ENCODE results near the gene PLEK. TPM values are rescaled to one million over a fixed set of nuclear protein-coding genes. Genes with fewer than 3 reads are reported as not detected.

Gene PLEK
- polyA plus RNA-seq, 3 donors, result 351 to 708 (median 403) TPM

DNA sequence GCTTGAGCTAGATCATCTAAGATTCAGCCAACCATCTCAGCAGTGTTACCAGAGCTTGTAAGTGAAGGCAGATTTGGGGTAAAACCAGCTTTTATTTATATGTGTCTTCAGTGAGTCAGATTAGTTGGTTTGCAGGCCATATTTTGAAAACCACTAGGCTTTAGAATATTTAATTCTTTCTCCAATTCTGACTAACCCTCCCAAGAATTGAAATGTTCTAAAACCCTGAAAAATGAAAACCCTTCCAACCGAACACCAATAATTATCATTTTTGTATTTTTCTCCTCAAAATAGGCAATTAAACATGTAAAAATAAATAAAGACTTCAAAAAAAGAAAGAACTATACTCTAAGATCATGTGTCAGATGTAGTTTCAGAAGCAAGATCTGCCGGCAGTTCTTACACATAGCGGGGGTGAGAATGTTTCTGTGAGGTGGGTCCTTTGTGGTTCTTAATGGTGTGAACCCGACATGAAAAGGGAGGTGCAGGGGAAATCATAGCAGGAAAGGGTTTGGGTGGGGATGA is 14.2 kb downstream of the PLEK start:
- Histone ChIP-seq H3K9ac (ENCODE audit: insufficient read depth, low read length, poor library complexity, severe bottlenecking) (no peak overlapping the region), H3K27me3 (ENCODE audit: control insufficient read depth in 2 of 2, insufficient read depth in 2 of 2, low read length in 2 of 2) (no peaks in the 10 kb centered on the region), H3K36me3 (replicated peaks in 1 of 2; ENCODE audit: control insufficient read depth in 1 of 2, insufficient read depth in 2 of 2, low read length in 2 of 2) (peaks cover 66 to 76% of the 10 kb centered on the region in 2 donors), H3K79me2 (ENCODE audit: insufficient read depth, low read length) (peaks cover 100% of the 10 kb centered on the region), H3K4me3 (replicated peaks in 1 of 3; ENCODE audit: low read depth in 2 of 3, low read length in 3 of 3) (no peak overlapping the region), H3K4me2 (replicated peaks; ENCODE audit: extremely low read depth, low read length, poor library complexity, severe bottlenecking) (no peak overlapping the region), H3K9me3 (replicated peaks in 1 of 2; ENCODE audit: control insufficient read depth in 1 of 2, insufficient read depth in 1 of 2, low read length in 2 of 2) (no peaks in the 10 kb centered on the region), H3K27ac (ENCODE audit: low read depth in 1 of 2, low read length in 2 of 2) (peak overlapping the region in 1 of 2 donors; percentile 75), H2AFZ (ENCODE audit: insufficient read depth, low read depth, low read length, poor library complexity, severe bottlenecking) (no peak overlapping the region), H4K20me1 (ENCODE audit: insufficient read depth, low read length) (peaks cover 100% of the 10 kb centered on the region), H3K4me1 (ENCODE audit: control insufficient read depth in 1 of 2, insufficient read depth in 2 of 2, low read length in 2 of 2) (peaks cover 66 to 75% of the 10 kb centered on the region in 2 donors)
- no peak for DNase-seq
- Mint-ChIP-seq H3K4me1 (peaks cover 81% of the 10 kb centered on the region), H3K27me3 (ENCODE audit: low read depth in 3 of 3) (no peaks in the 10 kb centered on the region), H3K9me3 (peaks cover 0 to 2% (median 0%) of the 10 kb centered on the region in 7 donors), H3K36me3 (peaks cover 76 to 79% of the 10 kb centered on the region in 2 donors), H3K27ac (peak overlapping the region; percentile 9 to 86 (median 75)), H3K4me3 (no peak overlapping the region)
- no peak for TF ChIP-seq CTCF (IDR thresholded peaks at IDR 0.05)
- intact Hi-C loops (cut with micrococcal nuclease), result no loop called here
- WGBS (ENCODE audit: insufficient coverage), result 66% methylated on average over 3 of the region's 4 CpGs

- H3K36me3 Mint-ChIP-seq, result peaks cover 89 to 93% of the 10 kb centered on the region in 2 donors
- H3K27ac ChIP-seq (ENCODE audit: low read depth in 1 of 2, low read length in 2 of 2), result peak overlapping the region; percentile 52 to 75
Measured at GRCh38 chr2:68383778-68384177, 18.7 kb downstream of the PLEK start.

More at GRCh38 chr2:68383778-68384177, 18.7 kb downstream of the PLEK start:
- Mint-ChIP-seq H3K4me1 (peaks cover 83% of the 10 kb centered on the region), H3K27ac (peak overlapping the region; percentile 94 to 100 (median 97)), H3K27me3 (ENCODE audit: low read depth in 3 of 3) (peaks cover 0 to under 1% (median 0%) of the 10 kb centered on the region in 3 donors), H3K4me3 (no peak overlapping the region), H3K9me3 (peaks cover 0 to 4% (median 0%) of the 10 kb centered on the region in 7 donors)
- Histone ChIP-seq H2AFZ (ENCODE audit: insufficient read depth, low read depth, low read length, poor library complexity, severe bottlenecking) (no peak overlapping the region), H3K4me1 (ENCODE audit: control insufficient read depth in 1 of 2, insufficient read depth in 2 of 2, low read length in 2 of 2) (peaks cover 69 to 73% of the 10 kb centered on the region in 2 donors), H3K36me3 (replicated peaks in 1 of 2; ENCODE audit: control insufficient read depth in 1 of 2, insufficient read depth in 2 of 2, low read length in 2 of 2) (peaks cover 75 to 81% of the 10 kb centered on the region in 2 donors), H3K9ac (ENCODE audit: insufficient read depth, low read length, poor library complexity, severe bottlenecking) (no peak overlapping the region), H3K9me3 (replicated peaks in 1 of 2; ENCODE audit: control insufficient read depth in 1 of 2, insufficient read depth in 1 of 2, low read length in 2 of 2) (no peaks in the 10 kb centered on the region), H3K79me2 (ENCODE audit: insufficient read depth, low read length) (peaks cover 79% of the 10 kb centered on the region), H3K4me3 (replicated peaks in 1 of 3; ENCODE audit: low read depth in 2 of 3, low read length in 3 of 3) (no peak overlapping the region), H3K27me3 (ENCODE audit: control insufficient read depth in 2 of 2, insufficient read depth in 2 of 2, low read length in 2 of 2) (no peaks in the 10 kb centered on the region), H4K20me1 (ENCODE audit: insufficient read depth, low read length) (peaks cover 75% of the 10 kb centered on the region), H3K4me2 (replicated peaks; ENCODE audit: extremely low read depth, low read length, poor library complexity, severe bottlenecking) (no peak overlapping the region)
- TF ChIP-seq CTCF (IDR thresholded peaks at IDR 0.05), result no peak
- WGBS (ENCODE audit: insufficient coverage), result no CpG with 5 or more reads among the region's 3 CpGs
- intact Hi-C loops (cut with micrococcal nuclease), result loop anchor here (2.0 kb wide), 2 partner anchors 13 to 15 kb away; no protein-coding TSS in a partner anchor
- DNase-seq, result peak in 1 of 3 donors; percentile 47

Measured in CD14-positive monocyte (primary cell).